DOHH2 (cell line): Measurements from ENCODE around the gene MPZL3.
A peak's percentile ranks its signal among the peaks of the same experiment; 100 is the strongest.

Source experiments
- H3F3A ChIP-seq: fragments of 200-600 bp; sonication (generic), shearing (Covaris generic); 2 replicates; pipeline ENCODE4 v1.6.0; 2016; ENCODE audit warnings: antibody characterized with exemption, mild to moderate bottlenecking; ENCODE audit not compliant: control insufficient read depth, insufficient read depth
- H3K27ac ChIP-seq: fragments of 200-600 bp; sonication (generic); 2 replicates; pipeline ENCODE4 v1.5.1; 2014; ENCODE audit warnings: low read depth, mild to moderate bottlenecking, low read length, moderate library complexity
- H3K27me3 ChIP-seq: fragments of 200-600 bp; sonication (generic); 2 replicates; pipeline ENCODE4 v1.6.1; 2014; ENCODE audit warnings: mild to moderate bottlenecking, low read length, mixed read lengths; ENCODE audit not compliant: control insufficient read depth
- H3K36me3 ChIP-seq: fragments of 200-600 bp; sonication (generic); 2 replicates; pipeline ENCODE4 v1.6.1; 2014; ENCODE audit warnings: mild to moderate bottlenecking, low read length, moderate library complexity, mixed read lengths; ENCODE audit not compliant: control insufficient read depth
- H3K4me1 ChIP-seq: fragments of 200-600 bp; sonication (generic); 2 replicates; pipeline ENCODE4 v1.6.1; 2014; ENCODE audit warnings: mild to moderate bottlenecking, low read length, mixed read lengths; ENCODE audit not compliant: control insufficient read depth
- H3K4me2 ChIP-seq: fragments of 200-600 bp; sonication (generic); 2 replicates; pipeline ENCODE4 v1.6.0; 2014; ENCODE audit warnings: mild to moderate bottlenecking, low read length, moderate library complexity
- H3K4me3 ChIP-seq: fragments of 200-600 bp; sonication (generic); 2 replicates; pipeline ENCODE4 v1.5.1; 2014; ENCODE audit warnings: mild to moderate bottlenecking, low read length, mixed read lengths
- H3K79me2 ChIP-seq: fragments of 200-600 bp; sonication (generic); 2 replicates; pipeline ENCODE4 v1.6.1; 2014; ENCODE audit warnings: mild to moderate bottlenecking, low read length, mixed read lengths; ENCODE audit not compliant: control insufficient read depth
- H3K9me2 ChIP-seq: fragments of 200-600 bp; sonication (generic); replicated peaks from 2 replicates; pipeline ENCODE4 v1.6.1; 2014; ENCODE audit warnings: mild to moderate bottlenecking, low read length, mixed read lengths; ENCODE audit not compliant: control insufficient read depth
- H3K9me3 ChIP-seq: fragments of 200-600 bp; sonication (generic); 2 replicates; pipeline ENCODE4 v1.6.1; 2014; ENCODE audit warnings: antibody characterized with exemption, low read length, mixed read lengths; ENCODE audit not compliant: control insufficient read depth, insufficient read depth
- H4K20me1 ChIP-seq: fragments of 200-600 bp; sonication (generic); 2 replicates; pipeline ENCODE4 v1.6.0; 2014; ENCODE audit warnings: low read depth, mild to moderate bottlenecking, antibody characterized with exemption, low read length, moderate library complexity; ENCODE audit not compliant: control insufficient read depth, insufficient read depth
- CTCF ChIP-seq: fragments of 200-600 bp; sonication (generic); IDR thresholded peaks from one replicate; pipeline ENCODE4 v1.5.1; 2014; ENCODE audit warnings: antibody characterized with exemption, mild to moderate bottlenecking, low read depth, low read length; ENCODE audit not compliant: poor library complexity, severe bottlenecking
- EZH2phosphoT487 ChIP-seq: fragments of 200-600 bp; sonication (generic); IDR thresholded peaks from 2 replicates; pipeline ENCODE4 v1.6.1; 2017; ENCODE audit warnings: borderline replicate concordance, mild to moderate bottlenecking, antibody characterized with exemption, low read length, moderate library complexity, mixed read lengths

The MPZL3 gene

GRCh38 chr11:118263112-118263511, 10.9 kb upstream of the MPZL3 start:
- Histone ChIP-seq H3K9me3 (no peaks in the 10 kb centered on the region), H4K20me1 (no peaks in the 10 kb centered on the region), H3K27ac (no peak overlapping the region), H3K27me3 (peaks cover 16% of the 10 kb centered on the region), H3K4me3 (no peak overlapping the region), H3F3A (no peaks in the 10 kb centered on the region), H3K36me3 (no peaks in the 10 kb centered on the region), H3K79me2 (no peaks in the 10 kb centered on the region), H3K4me2 (no peak overlapping the region), H3K9me2 (no peaks in the 10 kb centered on the region), H3K4me1 (peaks cover 15% of the 10 kb centered on the region)
- TF ChIP-seq EZH2phosphoT487, result no peak
- TF ChIP-seq CTCF, result no peak

GRCh38 chr11:118260353-118260752, 8.2 kb upstream of the MPZL3 start:
- H3K36me3 ChIP-seq, result no peaks in the 10 kb centered on the region
- peaks cover 16% of the 10 kb centered on the region for H3K27me3 ChIP-seq
- H3K79me2 ChIP-seq, result no peaks in the 10 kb centered on the region
- H3K27ac ChIP-seq, result no peak overlapping the region
- peaks cover 9% of the 10 kb centered on the region for H3K4me1 ChIP-seq
- H3F3A ChIP-seq, result no peaks in the 10 kb centered on the region
- no peak overlapping the region for H3K4me2 ChIP-seq
- H3K9me3 ChIP-seq, result no peaks in the 10 kb centered on the region
- H3K4me3 ChIP-seq, result no peak overlapping the region
- H3K9me2 ChIP-seq, result no peaks in the 10 kb centered on the region
- H4K20me1 ChIP-seq, result no peaks in the 10 kb centered on the region
- TF ChIP-seq CTCF, result no peak
- no peak for TF ChIP-seq EZH2phosphoT487

- Histone ChIP-seq H4K20me1 (no peaks in the 10 kb centered on the region), H3K4me3 (no peak overlapping the region), H3K79me2 (no peaks in the 10 kb centered on the region), H3K9me3 (no peaks in the 10 kb centered on the region), H3K4me1 (peaks cover 7% of the 10 kb centered on the region), H3K36me3 (no peaks in the 10 kb centered on the region), H3F3A (no peaks in the 10 kb centered on the region), H3K27ac (no peak overlapping the region), H3K27me3 (peaks cover 7% of the 10 kb centered on the region), H3K9me2 (no peaks in the 10 kb centered on the region), H3K4me2 (no peak overlapping the region)
- no peak for TF ChIP-seq CTCF
- no peak for TF ChIP-seq EZH2phosphoT487
Measured at GRCh38 chr11:118259138-118259537, 7.0 kb upstream of the MPZL3 start.

GRCh38 chr11:118258410-118258809, 6.2 kb upstream of the MPZL3 start:
- peaks cover under 1% of the 10 kb centered on the region; the same call in 1 of the 2 replicates for H3K27me3 ChIP-seq
- no peak overlapping the region for H3K27ac ChIP-seq
- peak; percentile 48 for TF ChIP-seq CTCF
- no peak for TF ChIP-seq EZH2phosphoT487
- H3F3A ChIP-seq, result peaks cover 5% of the 10 kb centered on the region; the same call in 1 of the 2 replicates
- H3K36me3 ChIP-seq, result no peaks in the 10 kb centered on the region
- no peak overlapping the region for H3K4me3 ChIP-seq
- H4K20me1 ChIP-seq, result no peaks in the 10 kb centered on the region
- H3K9me3 ChIP-seq, result no peaks in the 10 kb centered on the region
- H3K4me2 ChIP-seq, result no peak overlapping the region
- H3K4me1 ChIP-seq, result no peaks in the 10 kb centered on the region; the same call in 1 of the 2 replicates
- no peaks in the 10 kb centered on the region for H3K79me2 ChIP-seq
- H3K9me2 ChIP-seq, result no peaks in the 10 kb centered on the region
